Amygdala (tissue), 56 donors: ENCODE measurements around the gene MRPL36.
A peak's percentile ranks its signal among the peaks of the same experiment; 100 is the strongest.

Experiments
- DNase-seq, 56 donors: peaks; one replicate each; lab custom pipeline; 2025; lab: John Stamatoyannopoulos, UW

MRPL36 gene

GRCh38 chr5:1770443-1770802, 29.2 kb downstream of the MRPL36 start:
- DNase-seq = no peak

GRCh38 chr5:1769752-1770442, 29.7 kb downstream of the MRPL36 start:
- no peak for DNase-seq

GRCh38 chr5:1769017-1769640, 30.5 kb downstream of the MRPL36 start:
- no peak for DNase-seq

- no peak for DNase-seq
These were observed 31.2 kb downstream of the MRPL36 start for GRCh38 chr5:1768283-1769000.

GRCh38 chr5:1767524-1768282, 31.9 kb downstream of the MRPL36 start:
- DNase-seq = no peak

GRCh38 chr5:1765880-1766235, 33.8 kb downstream of the MRPL36 start:
- DNase-seq = no peak

- no peak for DNase-seq
These were observed 34.3 kb downstream of the MRPL36 start for GRCh38 chr5:1765141-1765879.

- DNase-seq = no peak
These were observed 35.1 kb downstream of the MRPL36 start for GRCh38 chr5:1764606-1764960.

- DNase-seq = no peak
These were observed 35.6 kb downstream of the MRPL36 start for GRCh38 chr5:1763960-1764605.

- peak in 1 of 56 donors; percentile 28 for DNase-seq
These were observed 36.1 kb downstream of the MRPL36 start for GRCh38 chr5:1763548-1763911.

GRCh38 chr5:1762883-1763547, 36.6 kb downstream of the MRPL36 start:
- no peak for DNase-seq

- no peak for DNase-seq
These were observed 37.3 kb downstream of the MRPL36 start for GRCh38 chr5:1762121-1762882.

GRCh38 chr5:1761453-1761755, 38.2 kb downstream of the MRPL36 start:
- DNase-seq = no peak

- no peak for DNase-seq
These were observed 38.8 kb downstream of the MRPL36 start for GRCh38 chr5:1760656-1761452.

- DNase-seq = no peak
These were observed 39.4 kb downstream of the MRPL36 start for GRCh38 chr5:1760231-1760630.

GRCh38 chr5:1759378-1759970, 40.2 kb downstream of the MRPL36 start:
- DNase-seq = no peak

- DNase-seq = no peak
These were observed 41.1 kb downstream of the MRPL36 start for GRCh38 chr5:1758574-1758973.

- DNase-seq = no peak
These were observed 42.1 kb downstream of the MRPL36 start for GRCh38 chr5:1757511-1757910.
